ENCODE results near the gene STK17B.

Gene STK17B

DNA sequence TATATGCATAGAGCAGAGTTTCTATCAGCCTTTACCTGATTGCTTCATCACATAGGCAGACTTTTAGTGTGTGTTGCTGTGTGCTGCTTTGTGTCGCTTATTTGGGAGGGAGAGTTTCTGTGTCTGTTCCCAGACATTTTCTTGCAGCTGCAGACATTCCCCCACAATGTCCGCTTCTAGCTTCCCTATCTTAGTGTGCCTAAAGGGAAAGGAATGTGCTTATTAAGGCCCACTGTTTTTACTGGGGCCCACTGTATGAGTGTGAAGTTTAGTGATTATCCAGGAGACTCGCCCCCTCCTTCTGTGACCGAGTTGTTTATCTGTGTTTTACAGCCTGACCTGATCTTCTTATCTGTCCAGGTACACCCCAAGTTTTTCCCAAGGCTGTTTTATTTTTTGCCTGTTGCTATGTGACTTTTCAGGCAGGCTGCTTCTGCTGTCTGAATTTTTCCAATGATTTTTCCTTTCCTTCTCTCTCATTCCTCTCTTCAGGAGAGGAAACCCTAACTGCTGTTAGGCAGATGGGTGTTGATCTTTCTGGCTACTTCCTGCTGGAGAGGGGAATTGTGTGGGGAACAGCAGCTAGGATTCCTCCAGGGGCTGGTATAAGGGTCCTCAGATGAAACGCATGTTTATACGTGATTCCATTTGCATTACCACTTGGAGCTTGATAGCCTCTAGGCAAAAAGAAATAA, 47.6 kb downstream of the STK17B start:
- Histone ChIP-seq H3K4me1 (ENCODE audit: control insufficient read depth, insufficient read depth, low read length) (no peaks in the 10 kb centered on the region), H3K9ac (ENCODE audit: low read length) (no peak overlapping the region), H3K9me3 (ENCODE audit: control insufficient read depth, low read length) (no peaks in the 10 kb centered on the region), H3K36me3 (ENCODE audit: control insufficient read depth, insufficient read depth, low read length) (no peaks in the 10 kb centered on the region), H3K4me3 (ENCODE audit: low read length) (no peak overlapping the region), H3K27me3 (ENCODE audit: control insufficient read depth, insufficient read depth, low read length) (no peaks in the 10 kb centered on the region)

DNA sequence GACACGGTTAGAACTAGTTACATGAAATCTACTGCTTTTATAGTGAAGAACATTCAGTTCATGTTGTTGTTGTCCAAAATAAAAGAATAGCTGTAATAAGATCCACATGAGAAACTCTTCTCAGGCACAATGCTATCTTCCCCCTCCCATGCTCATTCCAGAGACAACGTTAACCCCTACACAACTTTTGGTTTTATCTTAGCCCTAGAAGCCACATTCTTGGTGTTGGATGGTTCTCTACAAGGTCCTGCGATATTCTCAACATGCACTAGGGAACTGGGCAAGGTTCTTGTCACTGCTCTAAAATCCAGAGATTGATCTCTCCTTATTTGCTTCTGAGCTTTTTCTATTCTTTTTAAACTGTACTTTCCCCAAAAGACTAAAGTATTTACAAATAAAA, 51.5 kb downstream of the STK17B start:
- Histone ChIP-seq H3K36me3 (ENCODE audit: control insufficient read depth, insufficient read depth, low read length) (no peaks in the 10 kb centered on the region), H3K4me3 (ENCODE audit: low read length) (no peak overlapping the region), H3K27me3 (ENCODE audit: control insufficient read depth, insufficient read depth, low read length) (no peaks in the 10 kb centered on the region), H3K4me1 (ENCODE audit: control insufficient read depth, insufficient read depth, low read length) (no peaks in the 10 kb centered on the region), H3K9me3 (ENCODE audit: control insufficient read depth, low read length) (no peaks in the 10 kb centered on the region), H3K9ac (ENCODE audit: low read length) (no peak overlapping the region)

DNA sequence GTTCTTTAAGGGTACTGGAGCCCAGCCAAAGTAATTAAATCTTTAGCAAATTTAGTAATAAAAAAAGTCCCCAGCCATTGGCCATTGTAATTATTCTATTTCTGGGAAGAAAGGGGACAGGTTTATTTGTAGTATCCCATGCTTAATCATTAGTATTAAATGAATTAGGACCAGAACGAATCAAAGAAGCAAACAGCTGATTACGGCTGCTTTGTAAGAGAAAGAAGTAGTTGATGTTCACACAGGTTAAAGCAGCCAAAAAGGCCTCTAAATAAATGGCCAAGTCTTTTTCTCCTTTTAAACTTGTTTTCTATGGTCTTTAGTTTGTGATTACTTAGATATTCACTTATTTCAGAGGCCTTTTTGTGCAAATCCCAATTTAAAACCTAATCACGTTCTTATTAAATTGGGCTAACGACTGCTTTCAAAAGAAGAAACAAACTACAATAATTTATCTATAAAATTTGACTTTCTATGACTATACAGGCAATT, 54.1 kb downstream of the STK17B start:
- H3K36me3 ChIP-seq (ENCODE audit: control insufficient read depth, insufficient read depth, low read length): no peaks in the 10 kb centered on the region
- H3K4me3 ChIP-seq (ENCODE audit: low read length): no peak overlapping the region
- H3K4me1 ChIP-seq (ENCODE audit: control insufficient read depth, insufficient read depth, low read length): no peaks in the 10 kb centered on the region
- H3K9ac ChIP-seq (ENCODE audit: low read length): no peak overlapping the region
- no peaks in the 10 kb centered on the region for H3K27me3 ChIP-seq (ENCODE audit: control insufficient read depth, insufficient read depth, low read length)
- H3K9me3 ChIP-seq (ENCODE audit: control insufficient read depth, low read length): no peaks in the 10 kb centered on the region

- no peaks in the 10 kb centered on the region for H3K4me1 ChIP-seq (ENCODE audit: control insufficient read depth, insufficient read depth, low read length)
- H3K4me3 ChIP-seq (ENCODE audit: low read length): no peak overlapping the region
- no peak overlapping the region for H3K9ac ChIP-seq (ENCODE audit: low read length)
- no peaks in the 10 kb centered on the region for H3K27me3 ChIP-seq (ENCODE audit: control insufficient read depth, insufficient read depth, low read length)
- no peaks in the 10 kb centered on the region for H3K9me3 ChIP-seq (ENCODE audit: control insufficient read depth, low read length)
- no peaks in the 10 kb centered on the region for H3K36me3 ChIP-seq (ENCODE audit: control insufficient read depth, insufficient read depth, low read length)
These were observed 58.1 kb downstream of the STK17B start for GRCh38 chr2:196113061-196113974.

GRCh38 chr2:196112418-196113034, 58.9 kb downstream of the STK17B start:
- no peak overlapping the region for H3K9ac ChIP-seq (ENCODE audit: low read length)
- H3K36me3 ChIP-seq (ENCODE audit: control insufficient read depth, insufficient read depth, low read length): no peaks in the 10 kb centered on the region
- H3K4me1 ChIP-seq (ENCODE audit: control insufficient read depth, insufficient read depth, low read length): no peaks in the 10 kb centered on the region
- H3K27me3 ChIP-seq (ENCODE audit: control insufficient read depth, insufficient read depth, low read length): no peaks in the 10 kb centered on the region
- no peak overlapping the region for H3K4me3 ChIP-seq (ENCODE audit: low read length)
- H3K9me3 ChIP-seq (ENCODE audit: control insufficient read depth, low read length): no peaks in the 10 kb centered on the region

DNA sequence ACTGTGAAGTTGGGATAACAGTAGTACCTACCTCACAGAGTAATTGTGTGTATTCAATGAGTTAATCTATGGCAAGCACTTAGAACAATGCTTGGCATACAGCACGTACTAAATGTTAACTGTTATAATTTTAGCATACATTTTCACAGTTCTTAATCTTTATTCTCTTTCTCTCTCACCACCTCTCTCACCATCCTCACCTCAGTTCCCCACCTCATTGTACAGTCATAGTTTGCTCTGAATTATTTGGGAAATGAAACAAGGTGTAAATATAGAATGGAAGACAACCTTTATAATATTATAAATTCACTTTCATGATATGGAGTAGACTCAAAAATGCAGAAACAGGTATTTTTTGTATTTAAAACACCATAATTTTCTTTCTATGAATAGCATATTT, 62.8 kb downstream of the STK17B start:
- no peak overlapping the region for H3K9ac ChIP-seq (ENCODE audit: low read length)
- no peaks in the 10 kb centered on the region for H3K27me3 ChIP-seq (ENCODE audit: control insufficient read depth, insufficient read depth, low read length)
- H3K36me3 ChIP-seq (ENCODE audit: control insufficient read depth, insufficient read depth, low read length): no peaks in the 10 kb centered on the region
- H3K9me3 ChIP-seq (ENCODE audit: control insufficient read depth, low read length): no peaks in the 10 kb centered on the region
- H3K4me1 ChIP-seq (ENCODE audit: control insufficient read depth, insufficient read depth, low read length): no peaks in the 10 kb centered on the region
- no peak overlapping the region for H3K4me3 ChIP-seq (ENCODE audit: low read length)

DNA sequence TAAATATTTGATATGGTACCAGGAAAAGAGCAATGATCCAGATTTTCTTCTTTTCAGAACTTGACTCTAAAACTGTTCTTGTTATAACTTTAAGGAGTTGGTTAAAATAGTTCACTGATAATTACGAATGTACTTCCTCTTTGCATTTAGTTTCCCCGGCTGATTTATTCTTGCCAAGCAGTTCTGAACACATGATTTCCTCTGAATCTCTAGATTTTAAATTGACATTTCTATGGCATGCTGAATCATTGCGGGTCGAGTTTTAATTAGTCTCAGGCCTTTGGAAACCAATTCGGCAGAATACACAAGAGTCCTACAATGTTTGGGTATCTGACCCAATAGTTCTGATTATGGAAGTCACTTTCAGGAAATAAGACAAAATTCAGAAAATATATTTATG, 65.4 kb downstream of the STK17B start:
- H3K9ac ChIP-seq (ENCODE audit: low read length): no peak overlapping the region
- H3K36me3 ChIP-seq (ENCODE audit: control insufficient read depth, insufficient read depth, low read length): no peaks in the 10 kb centered on the region
- no peak overlapping the region for H3K4me3 ChIP-seq (ENCODE audit: low read length)
- H3K27me3 ChIP-seq (ENCODE audit: control insufficient read depth, insufficient read depth, low read length): no peaks in the 10 kb centered on the region
- no peaks in the 10 kb centered on the region for H3K9me3 ChIP-seq (ENCODE audit: control insufficient read depth, low read length)
- H3K4me1 ChIP-seq (ENCODE audit: control insufficient read depth, insufficient read depth, low read length): no peaks in the 10 kb centered on the region

DNA sequence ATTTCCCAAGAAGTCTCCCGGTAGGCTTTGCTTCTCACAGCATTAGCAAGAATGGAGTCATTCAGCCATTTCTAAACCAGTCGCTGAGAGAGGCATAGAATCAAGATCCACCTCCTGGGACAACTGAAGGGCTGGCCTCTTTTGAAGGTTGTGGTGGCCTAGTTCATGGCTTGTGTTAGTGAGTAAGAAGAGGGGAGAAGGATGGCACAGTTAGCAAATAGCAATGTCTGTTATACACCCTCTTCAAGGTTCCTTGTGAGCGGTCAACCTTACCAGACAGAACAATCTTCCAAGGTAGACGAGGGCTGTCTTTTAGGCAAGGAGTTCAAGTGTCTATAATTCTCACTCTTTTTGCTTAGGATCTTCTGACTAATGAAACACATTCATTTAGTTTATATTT, 67.3 kb downstream of the STK17B start:
- no peaks in the 10 kb centered on the region for H3K9me3 ChIP-seq (ENCODE audit: control insufficient read depth, low read length)
- no peaks in the 10 kb centered on the region for H3K27me3 ChIP-seq (ENCODE audit: control insufficient read depth, insufficient read depth, low read length)
- H3K9ac ChIP-seq (ENCODE audit: low read length): no peak overlapping the region
- H3K36me3 ChIP-seq (ENCODE audit: control insufficient read depth, insufficient read depth, low read length): no peaks in the 10 kb centered on the region
- no peaks in the 10 kb centered on the region for H3K4me1 ChIP-seq (ENCODE audit: control insufficient read depth, insufficient read depth, low read length)
- no peak overlapping the region for H3K4me3 ChIP-seq (ENCODE audit: low read length)

- Histone ChIP-seq H3K9ac (ENCODE audit: low read length) (no peak overlapping the region), H3K4me3 (ENCODE audit: low read length) (no peak overlapping the region), H3K4me1 (ENCODE audit: control insufficient read depth, insufficient read depth, low read length) (no peaks in the 10 kb centered on the region), H3K36me3 (ENCODE audit: control insufficient read depth, insufficient read depth, low read length) (no peaks in the 10 kb centered on the region), H3K27me3 (ENCODE audit: control insufficient read depth, insufficient read depth, low read length) (no peaks in the 10 kb centered on the region), H3K9me3 (ENCODE audit: control insufficient read depth, low read length) (no peaks in the 10 kb centered on the region)
These were observed 67.8 kb downstream of the STK17B start for GRCh38 chr2:196103626-196104025.

GRCh38 chr2:196101325-196101991, 69.9 kb downstream of the STK17B start:
- no peaks in the 10 kb centered on the region for H3K9me3 ChIP-seq (ENCODE audit: control insufficient read depth, low read length)
- H3K27me3 ChIP-seq (ENCODE audit: control insufficient read depth, insufficient read depth, low read length): no peaks in the 10 kb centered on the region
- no peaks in the 10 kb centered on the region for H3K4me1 ChIP-seq (ENCODE audit: control insufficient read depth, insufficient read depth, low read length)
- no peaks in the 10 kb centered on the region for H3K36me3 ChIP-seq (ENCODE audit: control insufficient read depth, insufficient read depth, low read length)
- H3K4me3 ChIP-seq (ENCODE audit: low read length): no peak overlapping the region
- H3K9ac ChIP-seq (ENCODE audit: low read length): no peak overlapping the region

DNA sequence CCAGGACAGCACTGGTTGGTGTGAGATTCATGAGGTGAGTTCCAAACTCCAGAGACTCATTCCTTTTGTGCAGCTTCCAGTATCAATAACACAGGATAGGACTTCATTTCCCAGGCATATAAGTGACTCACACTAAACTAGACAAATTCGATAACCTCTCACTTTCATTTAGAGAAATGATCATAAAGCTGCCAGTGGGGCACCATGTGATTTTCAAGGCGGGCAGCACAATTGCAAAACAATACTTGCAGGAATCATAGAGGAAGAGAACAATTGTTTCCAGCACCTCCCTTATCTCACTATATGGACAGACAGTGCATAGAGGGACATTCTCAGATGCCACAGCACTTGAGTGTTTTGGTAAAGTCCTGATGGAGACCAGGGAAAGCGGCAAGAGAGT, 71.5 kb downstream of the STK17B start:
- no peaks in the 10 kb centered on the region for H3K27me3 ChIP-seq (ENCODE audit: control insufficient read depth, insufficient read depth, low read length)
- no peaks in the 10 kb centered on the region for H3K36me3 ChIP-seq (ENCODE audit: control insufficient read depth, insufficient read depth, low read length)
- H3K4me1 ChIP-seq (ENCODE audit: control insufficient read depth, insufficient read depth, low read length): no peaks in the 10 kb centered on the region
- no peak overlapping the region for H3K4me3 ChIP-seq (ENCODE audit: low read length)
- no peaks in the 10 kb centered on the region for H3K9me3 ChIP-seq (ENCODE audit: control insufficient read depth, low read length)
- no peak overlapping the region for H3K9ac ChIP-seq (ENCODE audit: low read length)
